LNCAP (cell line): Measurements from ENCODE around the gene SLC9A3.

ENCODE experiments used
- CTCF ChIP-seq: fragments of 450-650 bp; IDR thresholded peaks from 2 replicates; pipeline ENCODE4 v1.5.1; 2017; ENCODE audit warnings: mild to moderate bottlenecking

Gene SLC9A3

GRCh38 chr5:430214-430925 is 93.9 kb downstream of the SLC9A3 start:
- no peak for TF ChIP-seq CTCF

GRCh38 chr5:429453-430188 is 94.6 kb downstream of the SLC9A3 start:
- no peak for TF ChIP-seq CTCF

- TF ChIP-seq CTCF, result no peak
Measured at GRCh38 chr5:428754-429452, 95.3 kb downstream of the SLC9A3 start.

GRCh38 chr5:428219-428618 is 96.0 kb downstream of the SLC9A3 start:
- TF ChIP-seq CTCF, result no peak

GRCh38 chr5:427415-428087 is 96.7 kb downstream of the SLC9A3 start:
- no peak for TF ChIP-seq CTCF

GRCh38 chr5:426392-426976 is 97.8 kb downstream of the SLC9A3 start:
- no peak for TF ChIP-seq CTCF

- peak; percentile 27; the same call in 1 of the 2 replicates for TF ChIP-seq CTCF
Measured at GRCh38 chr5:425714-426113, 98.5 kb downstream of the SLC9A3 start.
